ENCODE data around the gene PTH1R. TPM values are rescaled to one million over a fixed set of nuclear protein-coding genes. Genes with fewer than 3 reads are reported as not detected.

PTH1R gene
- total RNA-seq, 1 experiment from 2014 or later, result 0.30 TPM

GRCh38 chr3:46925585-46925934 lies 48.0 kb downstream of the PTH1R start:
- no peak for DNase-seq (ENCODE audit: extremely low read depth, low read depth)

- no peak for DNase-seq (ENCODE audit: extremely low read depth, low read depth)
Observed at GRCh38 chr3:46926039-46926438, 48.5 kb downstream of the PTH1R start.

GRCh38 chr3:46926447-46926846 lies 48.9 kb downstream of the PTH1R start:
- no peak for DNase-seq (ENCODE audit: extremely low read depth, low read depth)

- DNase-seq (ENCODE audit: extremely low read depth, low read depth), result no peak
Observed at GRCh38 chr3:46926871-46927717, 49.6 kb downstream of the PTH1R start.

- no peak for DNase-seq (ENCODE audit: extremely low read depth, low read depth)
Observed at GRCh38 chr3:46927718-46928073, 50.2 kb downstream of the PTH1R start.

- no peak for DNase-seq (ENCODE audit: extremely low read depth, low read depth)
Observed at GRCh38 chr3:46928282-46928681, 50.8 kb downstream of the PTH1R start.

GRCh38 chr3:46929324-46929723 lies 51.8 kb downstream of the PTH1R start:
- no peak for DNase-seq (ENCODE audit: extremely low read depth, low read depth)

GRCh38 chr3:46930166-46930944 lies 52.8 kb downstream of the PTH1R start:
- DNase-seq (ENCODE audit: extremely low read depth, low read depth), result no peak

- no peak for DNase-seq (ENCODE audit: extremely low read depth, low read depth)
Observed at GRCh38 chr3:46930945-46931403, 53.5 kb downstream of the PTH1R start.

- DNase-seq (ENCODE audit: extremely low read depth, low read depth), result no peak
Observed at GRCh38 chr3:46931631-46932331, 54.3 kb downstream of the PTH1R start.

GRCh38 chr3:46932455-46933225 lies 55.1 kb downstream of the PTH1R start:
- DNase-seq (ENCODE audit: extremely low read depth, low read depth), result no peak

- no peak for DNase-seq (ENCODE audit: extremely low read depth, low read depth)
Observed at GRCh38 chr3:46933261-46933660, 55.7 kb downstream of the PTH1R start.

GRCh38 chr3:46934072-46934471 lies 56.6 kb downstream of the PTH1R start:
- no peak for DNase-seq (ENCODE audit: extremely low read depth, low read depth)

GRCh38 chr3:46934498-46935167 lies 57.1 kb downstream of the PTH1R start:
- no peak for DNase-seq (ENCODE audit: extremely low read depth, low read depth)

- DNase-seq (ENCODE audit: extremely low read depth, low read depth), result peak; percentile 48
Observed at GRCh38 chr3:46935168-46935858, 57.8 kb downstream of the PTH1R start.

GRCh38 chr3:46935989-46936558 lies 58.6 kb downstream of the PTH1R start:
- DNase-seq (ENCODE audit: extremely low read depth, low read depth), result no peak

- DNase-seq (ENCODE audit: extremely low read depth, low read depth), result no peak
Observed at GRCh38 chr3:46936733-46937250, 59.3 kb downstream of the PTH1R start.

GRCh38 chr3:46938118-46938517 lies 60.6 kb downstream of the PTH1R start:
- DNase-seq (ENCODE audit: extremely low read depth, low read depth), result no peak

Measured in NCI-H460 (cell line).